22Rv1 (cell line): ENCODE results near the gene P2RY11.
A peak's percentile ranks its signal among the peaks of the same experiment; 100 is the strongest.

Source experiments
- H3K27ac ChIP-seq: fragments of 450-650 bp; 2 replicates; pipeline ENCODE4 v1.5.1; 2017
- CTCF ChIP-seq: fragments of 450-650 bp; IDR thresholded peaks from 2 replicates; pipeline ENCODE4 v1.5.1; 2017; ENCODE audit warnings: mild to moderate bottlenecking
- ZFX ChIP-seq: fragments of 450-650 bp; IDR thresholded peaks from 2 replicates; pipeline ENCODE4 v1.6.1; 2017; ENCODE audit warnings: antibody characterized with exemption, borderline replicate concordance

Gene P2RY11

GRCh38 chr19:10110076-10110971, 1.2 kb upstream of the P2RY11 start:
- H3K27ac ChIP-seq, result no peak overlapping the region
- TF ChIP-seq ZFX (no peak), CTCF (no peak)

GRCh38 chr19:10110972-10111317, 548 bp upstream of the P2RY11 start:
- H3K27ac ChIP-seq, result peak overlapping the region; percentile 63
- TF ChIP-seq ZFX (no peak), CTCF (no peak)

GRCh38 chr19:10112037-10112761, 706 bp downstream of the P2RY11 start:
- TF ChIP-seq CTCF (no peak), ZFX (no peak)
- peak overlapping the region; percentile 63 for H3K27ac ChIP-seq

GRCh38 chr19:10112895-10113591, 1.6 kb downstream of the P2RY11 start:
- peak overlapping the region; percentile 63 for H3K27ac ChIP-seq
- TF ChIP-seq CTCF (peak; percentile 89), ZFX (no peak)

- TF ChIP-seq CTCF, result no peak
- peak overlapping the region; percentile 63 for H3K27ac ChIP-seq
Observed at GRCh38 chr19:10113592-10113963, 2.1 kb downstream of the P2RY11 start.

GRCh38 chr19:10113964-10114650, 2.6 kb downstream of the P2RY11 start:
- H3K27ac ChIP-seq, result peak overlapping the region; percentile 63

More at GRCh38 chr19:10113964-10114650, 2.6 kb downstream of the P2RY11 start:
- no peak for TF ChIP-seq CTCF
